ENCODE measurements around the gene RBM28. TPM values are rescaled to one million over a fixed set of nuclear protein-coding genes. Genes with fewer than 3 reads are reported as not detected.

The RBM28 gene
- total RNA-seq, 3 donors from 2014 or later = 23.6 to 34.3 (median 27.1) TPM

GRCh38 chr7:128385988-128386925 is 42.5 kb upstream of the RBM28 start:
- DNase-seq = no peak
- TF ChIP-seq CTCF (IDR thresholded peaks at IDR 0.05) = no peak
- Histone ChIP-seq H3K4me1 (ENCODE audit: low read depth) (no peaks in the 10 kb centered on the region), H3K4me3 (no peak overlapping the region), H3K36me3 (ENCODE audit: low read depth) (no peaks in the 10 kb centered on the region), H3K9me3 (no peaks in the 10 kb centered on the region)
- ATAC-seq = no peak
- intact Hi-C loops (cut with DNase I, micrococcal nuclease) = loop anchor here in 1 of 2 donors (5.0 kb wide), 1 partner anchor 34 kb away; no protein-coding TSS in a partner anchor

GRCh38 chr7:128384726-128385125 is 41.0 kb upstream of the RBM28 start:
- DNase-seq (no peak), ATAC-seq (no peak)
- Histone ChIP-seq H3K9me3 (no peaks in the 10 kb centered on the region), H3K36me3 (ENCODE audit: low read depth) (no peaks in the 10 kb centered on the region), H3K4me1 (ENCODE audit: low read depth) (no peaks in the 10 kb centered on the region), H3K4me3 (no peak overlapping the region)
- intact Hi-C loops (cut with DNase I, micrococcal nuclease) = loop anchor here in 1 of 2 donors (5.0 kb wide), 1 partner anchor 32 kb away; no protein-coding TSS in a partner anchor
- no peak for TF ChIP-seq CTCF (IDR thresholded peaks at IDR 0.05)

- Histone ChIP-seq H3K4me3 (no peak overlapping the region), H3K4me1 (ENCODE audit: low read depth) (no peaks in the 10 kb centered on the region), H3K9me3 (no peaks in the 10 kb centered on the region), H3K36me3 (ENCODE audit: low read depth) (no peaks in the 10 kb centered on the region)
- intact Hi-C loops (cut with DNase I, micrococcal nuclease) = no loop called here
- TF ChIP-seq CTCF (IDR thresholded peaks at IDR 0.05) = no peak
- DNase-seq = no peak
- no peak for ATAC-seq
Observed at GRCh38 chr7:128383776-128384175, 40.1 kb upstream of the RBM28 start.

- no peak overlapping the region for H3K4me3 ChIP-seq
- intact Hi-C loops (cut with DNase I, micrococcal nuclease) = no loop called here
- no peaks in the 10 kb centered on the region for H3K36me3 ChIP-seq (ENCODE audit: low read depth)
- TF ChIP-seq CTCF (IDR thresholded peaks at IDR 0.05) = no peak
- no peaks in the 10 kb centered on the region for H3K9me3 ChIP-seq
- ATAC-seq (peak; percentile 74), DNase-seq (peak in 1 of 3 donors; percentile 39)
- no peaks in the 10 kb centered on the region for H3K4me1 ChIP-seq (ENCODE audit: low read depth)
Observed at GRCh38 chr7:128381161-128381821, 37.6 kb upstream of the RBM28 start.

- DNase-seq (no peak), ATAC-seq (no peak)
- Histone ChIP-seq H3K4me1 (ENCODE audit: low read depth) (no peaks in the 10 kb centered on the region), H3K9me3 (no peaks in the 10 kb centered on the region), H3K4me3 (no peak overlapping the region), H3K36me3 (ENCODE audit: low read depth) (no peaks in the 10 kb centered on the region)
- intact Hi-C loops (cut with DNase I, micrococcal nuclease) = no loop called here
- no peak for TF ChIP-seq CTCF (IDR thresholded peaks at IDR 0.05)
Observed at GRCh38 chr7:128380483-128381106, 36.9 kb upstream of the RBM28 start.
